Measurements from ENCODE around the gene ITGB3.

Gene ITGB3

GRCh38 chr17:47280072-47280811 is 26.6 kb downstream of the ITGB3 start:
- H3K4me3 ChIP-seq (replicated peaks; ENCODE audit: low read depth, low read length), result no peak overlapping the region
- no peak for DNase-seq (ENCODE audit: extremely low read depth, low read depth)
- TF ChIP-seq CTCF (IDR thresholded peaks at IDR 0.05; ENCODE audit: low read depth, low read length, missing control alignments), result no peak

- H3K4me3 ChIP-seq (replicated peaks; ENCODE audit: low read depth, low read length), result no peak overlapping the region
- no peak for DNase-seq (ENCODE audit: extremely low read depth, low read depth)
- no peak for TF ChIP-seq CTCF (IDR thresholded peaks at IDR 0.05; ENCODE audit: low read depth, low read length, missing control alignments)
Measured at GRCh38 chr17:47281216-47281615, 27.6 kb downstream of the ITGB3 start.

GRCh38 chr17:47285003-47285402 is 31.4 kb downstream of the ITGB3 start:
- H3K4me3 ChIP-seq (replicated peaks; ENCODE audit: low read depth, low read length), result no peak overlapping the region
- DNase-seq (ENCODE audit: extremely low read depth, low read depth), result no peak
- TF ChIP-seq CTCF (IDR thresholded peaks at IDR 0.05; ENCODE audit: low read depth, low read length, missing control alignments), result no peak

- TF ChIP-seq CTCF (IDR thresholded peaks at IDR 0.05; ENCODE audit: low read depth, low read length, missing control alignments), result no peak
- H3K4me3 ChIP-seq (replicated peaks; ENCODE audit: low read depth, low read length), result no peak overlapping the region
- DNase-seq (ENCODE audit: extremely low read depth, low read depth), result no peak
Measured at GRCh38 chr17:47286198-47286914, 32.7 kb downstream of the ITGB3 start.

GRCh38 chr17:47287068-47287467 is 33.4 kb downstream of the ITGB3 start:
- TF ChIP-seq CTCF (IDR thresholded peaks at IDR 0.05; ENCODE audit: low read depth, low read length, missing control alignments), result no peak
- H3K4me3 ChIP-seq (replicated peaks; ENCODE audit: low read depth, low read length), result no peak overlapping the region
- DNase-seq (ENCODE audit: extremely low read depth, low read depth), result no peak

- TF ChIP-seq CTCF (IDR thresholded peaks at IDR 0.05; ENCODE audit: low read depth, low read length, missing control alignments), result no peak
- no peak for DNase-seq (ENCODE audit: extremely low read depth, low read depth)
- no peak overlapping the region for H3K4me3 ChIP-seq (replicated peaks; ENCODE audit: low read depth, low read length)
Measured at GRCh38 chr17:47287639-47288038, 34.0 kb downstream of the ITGB3 start.

Data from HFF-Myc (cell line).